Stimulated activated CD8-positive, alpha-beta memory T cell treated with anti-CD3 and anti-CD28 coated beads, Interleukin-7, amount 100 ng/mL, for 48 hours (primary cell): ENCODE measurements around the gene PKD2.

Experiments
- DNase-seq, 2 donors: peaks; one replicate each; pipeline ENCODE4 v3.0.0-alpha.2; 2020; ENCODE audit warnings: low read depth in 1 of 2; ENCODE audit errors: extremely low read depth in 1 of 2

The PKD2 gene

GRCh38 chr4:88007304-88008121 lies at the start of gene PKD2:
PKD2 (plus strand) TSS chr4:88007635; CDS start chr4:88007734, 99 bp downstream.
- peak; percentile 58 to 66 for DNase-seq

DNA sequence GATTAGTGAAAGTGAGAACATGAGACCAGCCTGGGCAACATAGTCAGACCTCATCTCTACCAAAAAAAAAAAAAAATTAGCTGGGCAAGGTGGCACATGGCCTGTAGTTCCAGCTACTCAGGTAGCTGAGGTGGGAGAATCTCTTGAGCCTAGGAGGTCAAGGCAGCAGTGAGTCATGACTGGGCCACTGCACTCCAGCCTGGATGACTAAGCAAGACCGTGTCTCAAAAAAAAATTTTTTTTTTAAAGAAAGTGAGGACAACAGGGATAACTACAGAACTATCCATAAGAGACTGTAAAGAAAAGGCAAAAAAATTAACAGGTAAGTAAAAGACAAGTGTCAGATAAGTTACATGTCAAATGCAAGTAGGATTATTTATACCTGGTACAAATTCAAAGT lies 45.4 kb upstream of the PKD2 start:
- DNase-seq = no peak

GRCh38 chr4:87962398-87963146 lies 44.9 kb upstream of the PKD2 start:
- DNase-seq = no peak

GRCh38 chr4:87965501-87965975 lies 41.9 kb upstream of the PKD2 start:
- no peak for DNase-seq

DNA sequence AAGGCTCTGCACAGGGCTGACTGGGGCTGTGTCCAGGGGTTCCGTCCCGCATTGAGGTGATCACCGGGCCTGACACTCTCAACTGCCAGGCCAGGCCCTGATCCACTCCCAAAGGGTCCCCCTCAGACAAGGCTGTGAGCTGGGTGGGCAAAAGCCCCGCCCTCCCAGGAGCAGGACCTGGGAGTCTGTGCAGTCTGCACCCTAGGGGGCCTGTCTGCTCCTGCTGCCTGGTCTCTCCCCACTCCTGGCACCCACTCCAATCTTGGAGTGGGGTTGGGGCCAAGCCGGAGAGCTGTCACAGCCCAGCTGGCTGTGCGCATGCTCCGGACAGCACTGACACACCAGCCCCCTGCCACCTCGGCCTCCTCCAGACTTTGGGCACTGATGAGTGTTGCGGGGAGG lies 41.3 kb upstream of the PKD2 start:
- DNase-seq = no peak

DNA sequence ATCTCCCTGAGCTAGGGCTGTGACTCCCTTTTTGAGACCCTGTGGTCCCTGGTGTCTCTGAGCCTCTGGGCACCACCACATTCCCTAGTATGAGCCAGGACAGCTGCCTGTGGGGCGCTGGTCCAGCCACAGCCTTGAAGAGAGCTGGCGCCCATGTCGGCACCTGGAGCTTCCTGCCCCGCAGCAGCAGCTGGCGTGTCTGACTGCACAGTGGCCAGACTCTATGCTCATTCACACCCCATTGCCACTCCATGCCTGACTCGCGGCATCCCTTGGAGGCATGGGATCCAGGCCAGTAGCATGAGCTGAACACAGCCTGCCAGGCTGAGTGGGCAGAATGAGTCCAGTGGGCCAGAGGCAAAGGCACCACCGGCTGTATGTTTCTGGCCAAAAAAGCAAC lies 40.2 kb upstream of the PKD2 start:
- no peak for DNase-seq

- DNase-seq = no peak
These were observed 37.3 kb upstream of the PKD2 start for GRCh38 chr4:87970121-87970520.

DNA sequence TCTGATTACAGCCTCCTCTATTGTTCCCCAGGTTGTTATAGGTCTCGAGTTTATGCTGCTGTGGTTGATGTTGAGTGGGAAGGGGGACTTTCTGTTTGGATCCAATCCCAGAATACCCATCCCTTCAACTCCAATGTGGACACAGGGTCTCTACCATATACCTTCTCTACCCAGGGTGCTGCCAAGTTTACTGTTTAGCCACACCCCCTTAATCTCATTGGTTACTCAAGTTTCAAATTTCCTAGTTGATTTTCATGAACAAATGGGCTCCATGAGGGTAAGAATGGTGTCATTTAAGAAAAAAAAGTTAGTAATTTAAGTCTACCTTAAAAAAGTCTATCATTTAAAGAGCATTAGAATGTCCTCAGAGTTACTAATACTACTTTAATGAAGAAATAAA lies 35.6 kb upstream of the PKD2 start:
- DNase-seq = no peak

GRCh38 chr4:87973283-87974169 lies 33.9 kb upstream of the PKD2 start:
- DNase-seq = peak in 1 of 2 donors; percentile 6

- DNase-seq = no peak
These were observed 32.5 kb upstream of the PKD2 start for GRCh38 chr4:87974856-87975462.

GRCh38 chr4:87975466-87975865 lies 32.0 kb upstream of the PKD2 start, which contains the start of gene SPP1:
SPP1 (plus strand) TSS chr4:87975714; CDS start chr4:87976896, 1,182 bp downstream.
- no peak for DNase-seq

DNA sequence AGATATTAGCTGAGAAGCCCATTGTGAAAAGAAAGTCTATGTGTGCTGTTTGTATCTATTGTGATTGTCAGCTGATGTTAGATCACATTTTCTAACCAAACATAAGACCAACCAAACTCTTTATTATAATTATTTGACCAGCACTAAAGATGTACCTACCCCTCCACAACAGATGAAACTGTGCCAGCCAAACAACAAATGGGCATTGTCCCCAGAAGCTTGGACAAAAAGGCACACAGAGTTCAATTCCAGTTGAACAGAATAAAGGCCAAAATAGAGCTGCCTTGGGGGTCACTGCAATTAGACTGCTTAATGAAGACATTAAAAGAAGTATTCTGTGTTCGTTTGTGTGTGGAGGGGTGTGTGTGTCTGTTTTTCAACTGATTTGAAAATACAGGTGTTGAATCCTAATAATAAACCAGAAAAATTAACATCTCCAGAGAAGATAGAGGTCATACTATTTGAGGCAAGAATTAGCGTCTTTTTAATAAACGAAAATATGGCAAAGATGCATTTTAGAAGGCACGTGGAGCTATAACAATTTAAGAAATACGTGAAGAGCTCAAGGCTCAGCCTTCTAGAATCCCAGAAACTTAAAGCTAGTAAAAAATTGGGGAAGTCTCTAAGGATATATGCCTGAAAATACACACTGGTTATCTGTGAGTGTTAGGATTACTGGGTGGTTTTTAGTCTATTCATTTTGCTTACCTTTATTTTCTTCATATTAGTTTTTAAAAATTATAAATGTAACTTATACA lies 29.7 kb upstream of the PKD2 start:
- no peak for DNase-seq

- no peak for DNase-seq
These were observed 28.8 kb upstream of the PKD2 start for GRCh38 chr4:87978681-87979080.

DNA sequence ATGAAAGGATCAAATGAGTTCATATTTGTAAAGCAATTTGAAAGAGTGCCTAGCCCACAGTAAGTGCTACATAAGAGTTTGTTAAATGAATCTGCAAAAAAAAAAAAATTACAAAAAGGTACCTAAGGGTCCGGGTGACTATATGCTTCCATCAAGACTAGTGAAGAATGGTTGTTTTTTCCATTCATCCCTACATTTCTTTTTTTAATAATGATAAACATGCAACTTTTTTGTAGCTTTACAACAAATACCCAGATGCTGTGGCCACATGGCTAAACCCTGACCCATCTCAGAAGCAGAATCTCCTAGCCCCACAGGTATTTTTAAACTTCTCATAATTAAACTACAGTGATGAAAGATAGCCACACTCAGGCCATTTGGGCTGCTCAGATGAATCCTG lies 27.6 kb upstream of the PKD2 start:
- no peak for DNase-seq

DNA sequence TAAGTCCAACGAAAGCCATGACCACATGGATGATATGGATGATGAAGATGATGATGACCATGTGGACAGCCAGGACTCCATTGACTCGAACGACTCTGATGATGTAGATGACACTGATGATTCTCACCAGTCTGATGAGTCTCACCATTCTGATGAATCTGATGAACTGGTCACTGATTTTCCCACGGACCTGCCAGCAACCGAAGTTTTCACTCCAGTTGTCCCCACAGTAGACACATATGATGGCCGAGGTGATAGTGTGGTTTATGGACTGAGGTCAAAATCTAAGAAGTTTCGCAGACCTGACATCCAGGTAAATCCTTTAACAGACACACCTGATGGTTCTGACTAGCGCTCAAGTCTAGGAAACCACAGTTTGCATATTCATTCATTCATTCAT lies 25.9 kb upstream of the PKD2 start:
- no peak for DNase-seq

- DNase-seq = no peak
These were observed 25.4 kb upstream of the PKD2 start for GRCh38 chr4:87982036-87982435.

GRCh38 chr4:87982446-87983010 lies 24.9 kb upstream of the PKD2 start:
- no peak for DNase-seq

DNA sequence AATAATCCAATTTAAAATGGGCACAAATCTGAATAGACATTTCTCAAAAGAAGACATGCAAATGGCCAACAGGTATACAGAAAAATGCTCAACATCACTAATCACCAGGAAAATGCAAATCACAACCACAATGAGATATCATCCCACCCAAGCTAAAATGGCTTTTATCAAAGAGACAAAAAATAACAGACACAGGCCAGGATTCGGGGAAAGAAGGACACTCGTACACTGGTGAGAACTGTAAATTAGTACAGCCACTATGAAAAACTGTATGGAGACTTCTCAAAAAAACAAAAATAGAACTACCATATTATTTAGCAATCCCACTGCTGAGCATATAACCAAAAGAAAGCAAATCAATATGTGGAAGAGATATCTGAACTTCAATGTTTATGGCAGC lies 23.4 kb upstream of the PKD2 start:
- DNase-seq = no peak

GRCh38 chr4:87985097-87985886 lies 22.1 kb upstream of the PKD2 start:
- peak in 1 of 2 donors; percentile 25 for DNase-seq
